Measurements from ENCODE around the gene TMEM223.
A peak's percentile ranks its signal among the peaks of the same experiment; 100 is the strongest.
"Not testable (repeated sequence)": the region's sequence is repeated elsewhere in the genome, so short reads cannot be mapped to it uniquely, and the experiment has no call there.

Gene TMEM223

DNA sequence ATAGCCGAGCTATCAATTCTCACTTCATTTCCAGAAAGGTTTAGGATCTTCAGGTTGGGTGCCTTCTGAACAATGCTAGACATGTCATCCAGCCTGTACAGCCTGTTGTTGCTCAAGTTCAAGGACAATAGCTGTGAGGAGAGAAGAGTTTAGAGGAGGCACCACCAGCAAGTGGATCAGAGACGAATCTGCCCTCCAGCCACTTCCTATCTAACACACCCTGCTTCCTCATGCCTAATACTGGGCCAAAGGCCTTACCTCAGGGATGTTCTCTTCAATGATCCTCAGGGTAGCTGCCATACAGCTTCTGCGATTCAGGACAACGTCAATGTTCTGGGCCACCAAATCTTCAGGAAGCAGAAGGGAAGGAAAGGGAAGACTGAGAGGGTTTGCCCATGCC, 9.3 kb upstream of the TMEM223 start:
- DNase-seq (ENCODE audit: low read depth), result no peak

DNA sequence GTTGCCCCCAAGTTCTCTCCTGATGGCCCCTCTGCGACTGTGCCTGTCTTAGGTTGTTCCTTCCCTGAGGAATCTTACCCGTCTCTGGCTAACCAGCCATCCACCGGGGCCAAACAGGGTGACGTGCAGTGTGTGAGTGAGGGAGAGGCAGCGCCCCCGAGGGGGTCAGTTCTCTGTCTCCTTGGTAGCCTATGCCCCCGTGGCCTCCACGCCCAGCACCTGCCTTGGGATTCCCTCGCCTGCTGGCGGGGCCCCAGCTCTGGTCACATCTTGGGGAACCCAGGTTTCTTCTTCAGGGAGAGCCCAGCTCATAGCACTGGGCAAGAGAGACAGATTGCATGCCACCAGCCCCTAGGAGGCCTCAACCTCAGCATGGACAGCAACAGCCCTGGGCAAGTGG, 7.7 kb upstream of the TMEM223 start:
- DNase-seq (ENCODE audit: low read depth), result no peak

DNA sequence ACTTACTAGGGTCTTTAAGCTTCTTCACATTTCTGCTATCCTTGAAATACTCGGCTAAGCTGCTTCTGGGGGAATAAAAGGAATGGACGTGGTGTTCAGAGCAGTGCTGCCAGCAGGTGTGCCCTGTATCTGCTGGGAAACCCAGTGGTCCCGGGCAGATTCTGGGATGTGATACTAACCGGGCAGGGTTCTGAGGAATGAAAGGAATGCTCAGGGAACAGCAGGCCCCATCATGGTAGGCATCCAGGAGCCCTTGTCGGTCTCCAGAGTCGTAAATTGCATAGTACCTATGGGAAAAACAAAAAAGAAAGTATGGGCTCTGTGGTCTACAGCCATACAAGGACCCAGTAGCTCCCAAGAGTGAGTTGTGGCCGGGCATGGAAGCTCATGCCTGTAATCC, 4.5 kb upstream of the TMEM223 start:
- DNase-seq (ENCODE audit: low read depth), result no peak

DNA sequence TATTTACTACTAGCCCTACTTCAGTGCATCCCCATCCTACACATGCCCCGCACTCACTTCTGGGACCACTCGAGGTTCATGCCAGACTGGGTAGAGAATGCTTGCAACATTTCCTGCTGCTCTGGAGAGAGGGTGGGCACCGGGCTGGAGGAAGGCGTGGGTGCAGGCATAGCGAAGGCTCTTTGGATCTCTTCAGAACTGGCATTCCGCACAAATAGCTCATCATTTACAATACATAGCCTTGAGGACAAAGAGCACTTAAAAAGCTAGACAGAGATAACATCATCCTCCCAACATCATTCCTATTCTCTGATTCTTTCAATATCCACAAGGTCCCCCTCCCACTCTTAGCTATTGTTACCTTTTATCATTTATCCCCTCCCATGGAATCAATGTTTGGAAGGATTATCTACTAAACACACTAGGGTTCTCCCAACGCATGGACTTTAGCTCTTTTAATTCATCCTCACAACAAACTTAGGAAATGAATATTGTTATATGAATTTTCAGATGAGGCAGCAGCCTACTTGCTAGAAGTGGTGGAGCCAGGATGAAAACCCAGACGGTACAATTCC, 2.5 kb upstream of the TMEM223 start:
- no peak for DNase-seq (ENCODE audit: low read depth)

DNA sequence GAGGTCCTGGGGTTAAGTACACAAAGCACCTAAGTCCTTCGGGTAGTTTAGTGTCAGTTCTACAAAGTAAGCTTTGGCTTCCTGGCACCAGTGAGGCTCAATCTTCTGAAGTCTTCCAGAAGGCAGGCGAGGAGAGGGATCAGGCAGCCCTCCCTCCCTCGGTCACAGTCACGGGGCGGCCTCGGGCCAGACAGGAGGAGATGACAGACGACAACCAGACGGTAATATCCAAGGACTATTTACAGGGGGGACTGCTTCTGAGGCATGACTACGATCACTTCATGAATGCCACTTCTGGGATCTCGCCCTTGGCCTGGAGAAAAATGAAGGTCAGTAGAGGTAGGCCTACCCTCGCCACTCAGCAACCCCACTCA, 383 bp upstream of the TMEM223 start:
- DNase-seq (ENCODE audit: low read depth), result no peak

DNA sequence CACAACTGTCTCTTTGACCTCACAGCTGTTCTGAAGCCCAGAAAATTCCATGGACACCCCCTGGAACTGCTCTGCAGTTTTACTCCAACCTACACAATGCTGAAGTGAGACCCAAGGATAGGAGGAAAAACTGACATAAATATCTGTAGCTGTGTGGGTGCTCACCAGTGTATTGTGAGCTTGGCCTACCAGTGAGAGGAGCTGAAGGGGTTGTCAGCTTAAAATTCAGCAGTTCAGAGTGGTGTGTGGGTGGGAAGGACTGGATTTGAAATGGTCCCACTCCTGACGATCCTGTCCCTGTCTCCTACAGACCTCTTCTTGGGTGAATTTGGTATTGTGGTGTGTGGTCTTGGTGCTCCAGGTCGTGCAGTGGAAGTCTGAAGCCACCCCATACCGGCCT, 2.2 kb downstream of the TMEM223 start:
- DNase-seq (ENCODE audit: low read depth), result no peak

DNA sequence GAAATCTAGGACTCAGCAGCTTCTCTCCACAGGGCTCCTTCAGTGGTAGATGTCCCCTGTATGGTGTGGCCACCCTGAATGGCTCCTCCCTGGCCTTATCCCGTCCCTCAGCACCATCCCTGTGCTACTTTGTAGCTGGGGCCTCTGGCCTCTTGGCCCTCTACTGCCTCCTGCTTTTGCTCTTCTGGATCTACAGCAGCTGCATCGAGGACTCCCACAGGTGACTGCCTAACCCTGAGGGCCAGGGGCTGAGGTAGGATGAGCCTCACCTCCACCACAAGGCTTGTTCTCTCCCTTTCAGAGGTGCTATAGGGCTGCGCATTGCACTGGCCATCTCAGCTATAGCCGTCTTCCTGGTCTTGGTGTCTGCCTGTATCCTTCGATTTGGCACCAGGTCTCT, 2.8 kb downstream of the TMEM223 start:
- no peak for DNase-seq (ENCODE audit: low read depth)

DNA sequence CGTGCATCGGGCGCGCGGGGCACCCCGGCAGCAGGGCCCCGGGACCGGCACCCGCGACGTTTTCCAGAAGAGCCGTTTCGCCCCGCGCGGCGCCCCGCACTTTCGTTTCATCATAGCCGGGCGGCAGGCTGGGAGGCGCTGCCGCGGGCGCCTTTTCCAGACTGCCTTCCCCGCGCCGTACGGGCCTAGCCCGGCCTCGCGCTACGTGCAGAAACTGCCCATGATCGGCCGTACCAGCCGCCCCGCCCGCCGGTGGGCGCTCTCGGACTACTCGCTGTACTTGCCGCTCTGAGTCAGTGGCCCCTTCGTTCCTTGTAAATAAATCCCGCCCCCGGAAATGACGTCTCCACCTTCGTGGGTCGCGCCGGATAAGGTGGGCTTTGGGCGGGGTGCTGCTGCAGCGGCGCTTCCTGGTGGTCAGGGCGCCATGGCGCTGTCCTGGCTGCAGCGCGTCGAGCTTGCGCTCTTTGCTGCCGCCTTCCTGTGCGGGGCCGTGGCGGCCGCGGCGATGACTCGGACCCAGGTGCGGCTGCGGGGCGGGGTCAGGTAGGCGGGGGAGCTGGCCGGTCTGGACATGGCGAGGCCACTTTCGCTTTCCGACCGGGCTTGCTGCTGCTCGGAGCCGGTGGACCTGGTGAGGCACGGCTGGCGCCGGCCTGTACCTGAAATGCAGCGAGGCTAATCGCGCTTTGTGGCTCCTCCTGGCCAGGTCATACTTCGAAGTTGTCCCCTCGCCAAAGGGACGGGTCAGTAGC, 4.6 kb downstream of the TMEM223 start, which contains the start of gene TMEM179B:
Gene TMEM179B (plus strand): TSS at position 398 of the 755 bp plus-strand sequence. CDS start 30 bp downstream, at position 428.
- peak; percentile 95 for DNase-seq (ENCODE audit: low read depth)

DNA sequence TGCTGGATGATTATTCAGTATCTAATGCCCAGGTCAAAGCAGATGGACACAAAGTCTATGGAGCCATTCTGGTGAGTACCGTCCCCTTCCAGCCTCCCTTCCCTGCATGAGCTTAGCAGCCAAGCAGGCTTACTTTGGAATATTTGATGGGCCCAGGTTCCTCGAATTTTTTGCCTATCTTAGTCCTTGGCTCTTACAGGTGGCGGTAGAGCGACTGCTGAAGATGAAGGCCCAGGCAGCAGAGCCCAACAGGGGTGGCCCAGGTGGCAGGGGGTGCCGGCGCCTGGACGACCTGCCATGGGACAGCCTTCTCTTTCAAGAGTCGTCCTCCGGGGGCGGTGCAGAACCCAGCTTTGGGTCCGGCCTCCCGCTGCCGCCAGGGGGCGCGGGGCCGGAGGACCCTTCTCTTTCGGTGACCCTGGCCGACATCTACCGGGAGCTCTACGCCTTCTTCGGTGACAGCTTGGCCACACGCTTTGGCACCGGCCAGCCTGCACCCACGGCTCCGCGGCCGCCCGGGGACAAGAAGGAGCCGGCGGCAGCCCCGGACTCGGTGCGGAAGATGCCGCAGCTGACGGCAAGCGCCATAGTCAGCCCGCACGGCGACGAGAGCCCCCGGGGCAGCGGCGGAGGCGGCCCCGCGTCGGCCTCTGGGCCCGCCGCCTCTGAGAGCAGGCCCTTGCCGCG, 5.3 kb downstream of the TMEM223 start:
- peak; percentile 78 for DNase-seq (ENCODE audit: low read depth)

DNA sequence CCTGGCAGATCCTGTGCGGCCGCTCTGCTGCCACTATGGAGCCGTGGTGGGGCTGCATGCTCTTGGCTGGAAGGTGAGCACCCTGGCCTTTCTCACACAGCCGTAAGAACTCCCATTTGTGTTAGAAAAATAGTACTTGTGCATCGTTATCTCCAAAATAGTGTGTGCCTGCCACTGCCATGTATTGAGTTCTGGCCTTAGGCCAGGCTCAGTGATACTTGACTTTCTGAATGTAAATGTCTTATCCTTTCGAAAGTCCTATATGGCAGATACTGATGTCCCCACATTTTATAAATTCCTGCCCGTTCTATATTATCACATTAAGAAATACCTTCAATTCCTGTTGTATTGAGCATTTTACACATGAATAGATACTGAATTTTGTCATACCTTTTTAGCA, 9.1 kb downstream of the TMEM223 start:
- no peak for DNase-seq (ENCODE audit: low read depth)

DNA sequence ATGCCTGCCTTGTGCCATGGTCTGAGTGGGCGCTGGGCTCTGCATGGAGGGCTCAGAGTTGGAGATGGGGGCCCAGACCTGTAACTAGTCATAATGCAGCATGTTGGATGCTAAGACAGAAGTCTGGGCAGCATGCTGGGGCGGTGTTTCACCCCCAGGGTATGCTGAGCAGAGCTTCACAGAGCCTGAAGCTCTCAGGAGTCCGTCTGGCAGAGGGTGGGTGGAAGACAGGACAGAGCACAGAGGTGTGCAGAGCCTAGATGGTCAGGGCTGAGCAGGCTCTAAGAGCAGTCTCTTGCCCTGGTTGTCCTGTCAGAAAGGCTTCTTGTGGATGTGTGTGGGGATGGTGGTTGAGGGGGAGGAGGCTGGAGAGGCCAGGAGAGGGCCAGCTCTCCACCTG, 13.4 kb downstream of the TMEM223 start:
- no peak for DNase-seq (ENCODE audit: low read depth)

DNA sequence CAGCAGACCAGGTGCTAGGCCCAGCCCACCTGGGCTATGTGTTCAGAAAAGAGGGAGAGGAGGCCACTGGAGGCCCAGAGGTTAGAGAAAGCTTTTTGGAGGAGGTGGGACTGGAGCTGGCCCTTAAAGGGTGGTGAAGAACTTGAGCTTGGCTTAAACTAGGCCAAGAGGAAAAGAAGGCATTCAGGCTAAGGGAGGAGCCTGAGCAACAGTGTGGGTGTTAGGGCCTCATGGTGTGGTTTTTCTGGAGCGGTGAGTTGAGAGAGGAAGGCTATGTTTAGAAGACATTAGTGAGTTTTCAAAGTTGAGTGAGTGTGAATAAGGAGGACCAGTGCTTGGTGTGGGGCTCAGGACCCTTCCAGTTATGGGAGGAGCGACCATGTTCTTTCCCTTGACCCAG, 14.4 kb downstream of the TMEM223 start:
- no peak for DNase-seq (ENCODE audit: low read depth)

DNA sequence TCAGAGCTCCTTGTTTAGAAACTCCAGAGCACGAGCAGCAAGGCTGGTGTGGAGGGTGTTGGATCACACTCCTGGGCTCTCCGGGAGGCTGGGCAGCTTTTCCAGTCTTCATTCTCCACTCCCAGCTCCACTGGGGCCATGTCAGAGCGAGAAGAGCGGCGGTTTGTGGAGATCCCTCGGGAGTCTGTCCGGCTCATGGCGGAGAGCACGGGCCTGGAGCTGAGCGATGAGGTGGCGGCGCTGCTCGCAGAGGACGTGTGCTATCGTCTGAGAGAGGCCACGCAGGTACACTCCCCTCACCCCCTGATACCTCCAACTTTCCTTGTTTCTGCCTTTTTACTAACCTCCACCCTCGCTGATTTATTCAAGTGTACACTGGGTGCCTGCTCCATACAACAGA, 16.2 kb downstream of the TMEM223 start:
- no peak for DNase-seq (ENCODE audit: low read depth)

DNA sequence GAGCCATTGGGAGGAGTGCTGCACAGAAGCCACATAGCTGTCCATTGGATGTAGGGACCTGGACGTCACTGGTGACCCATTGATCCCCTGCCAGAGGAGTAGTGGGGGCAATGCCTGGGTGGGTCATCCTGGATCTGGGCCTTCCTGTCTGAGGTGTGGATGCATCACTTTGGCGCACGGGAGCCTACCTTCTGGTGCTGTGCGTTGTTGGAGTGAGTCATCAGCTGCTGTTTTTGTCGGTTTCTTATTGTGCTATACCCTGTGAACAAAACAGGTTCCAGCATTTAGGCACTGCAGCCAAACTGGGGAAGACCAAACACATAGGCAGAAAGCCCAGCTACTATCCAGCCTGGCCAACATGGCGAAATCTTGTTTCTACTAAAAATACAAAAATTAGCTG, 17.4 kb downstream of the TMEM223 start:
- DNase-seq (ENCODE audit: low read depth), result no peak

DNA sequence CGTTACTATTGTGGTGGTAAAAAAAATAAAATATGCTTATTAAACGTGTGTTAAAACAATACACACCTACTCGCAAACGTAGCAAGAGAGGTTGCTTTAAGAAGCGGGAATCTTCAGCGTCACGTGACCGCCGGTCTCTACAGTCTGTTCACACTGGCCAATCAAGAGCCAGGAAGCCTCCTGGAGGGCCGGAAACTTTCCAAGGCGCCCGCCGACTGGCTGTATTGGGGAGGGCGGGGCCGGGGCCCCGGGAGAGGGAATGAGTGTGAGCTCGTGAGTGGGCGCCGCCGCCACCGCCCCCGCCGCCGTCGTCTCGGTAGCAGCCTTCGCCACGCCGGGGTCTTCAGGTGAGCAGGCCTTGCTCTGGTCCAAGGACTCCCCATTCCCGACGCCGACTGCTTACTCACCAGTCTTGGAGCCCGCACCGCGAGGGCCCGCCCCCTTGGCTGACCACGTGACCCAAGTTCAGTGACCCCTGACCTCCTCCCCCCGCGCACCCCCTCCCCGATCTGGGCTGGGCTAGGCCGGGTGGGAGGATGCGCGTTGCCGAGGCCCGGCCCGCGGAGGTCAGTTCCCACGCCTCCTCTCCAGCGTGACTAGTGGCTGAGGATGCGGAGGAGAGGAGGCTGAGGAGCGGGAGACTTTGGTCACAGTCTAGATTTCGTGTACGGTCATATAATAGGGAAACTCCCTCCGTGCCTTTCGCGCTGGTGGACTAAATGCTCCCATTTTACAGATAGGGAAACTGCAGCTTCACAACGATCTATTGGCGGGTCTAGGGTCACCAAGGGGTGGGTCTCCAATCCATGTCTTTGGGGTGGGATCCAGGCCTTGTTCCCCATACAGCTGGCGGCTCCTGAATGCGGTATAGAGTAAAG, 20.4 kb downstream of the TMEM223 start, which contains the start of gene TAF6L:
Gene TAF6L (plus strand): TSS at position 253 of the 878 bp plus-strand sequence. CDS start 4,388 bp downstream, outside the sequence.
- DNase-seq (ENCODE audit: low read depth), result peak; percentile 94

DNA sequence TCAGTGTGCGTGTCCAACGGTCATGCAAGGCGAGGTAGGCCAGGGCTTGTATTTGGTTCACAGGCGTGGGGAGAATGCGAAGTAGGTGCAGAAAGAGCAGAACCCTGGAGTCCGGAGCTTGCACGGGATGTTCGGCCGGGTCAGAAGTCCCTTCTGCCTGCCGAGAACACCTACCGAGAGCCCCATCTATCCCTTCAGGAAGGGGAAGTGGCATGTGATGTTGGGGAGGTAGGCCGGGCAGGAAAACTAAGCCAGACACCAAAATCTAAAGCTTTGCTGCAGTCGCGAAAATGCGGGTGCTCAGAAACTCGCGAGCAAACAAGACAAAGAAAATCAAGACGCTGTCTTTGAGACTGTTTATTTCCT, 21.0 kb downstream of the TMEM223 start:
- no peak for DNase-seq (ENCODE audit: low read depth)

DNA sequence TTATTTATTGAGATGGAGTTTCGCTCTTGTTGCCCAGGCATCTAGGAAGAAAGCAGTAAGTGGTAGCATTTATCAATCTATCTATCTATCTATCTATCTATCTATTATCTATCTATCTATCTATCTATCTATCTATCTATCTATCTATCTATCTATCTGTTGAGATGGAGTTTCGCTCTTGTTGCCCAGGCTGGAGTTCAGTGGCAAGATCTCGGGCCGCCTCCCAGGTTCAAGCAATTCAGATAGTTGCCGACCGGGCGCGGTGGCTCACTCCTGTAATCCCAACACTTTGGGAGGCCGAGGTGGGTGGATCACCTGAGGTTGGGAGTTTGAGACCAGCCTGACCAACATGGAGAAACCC, 31.0 kb downstream of the TMEM223 start:
- DNase-seq (ENCODE audit: low read depth), result not testable (repeated sequence)

DNA sequence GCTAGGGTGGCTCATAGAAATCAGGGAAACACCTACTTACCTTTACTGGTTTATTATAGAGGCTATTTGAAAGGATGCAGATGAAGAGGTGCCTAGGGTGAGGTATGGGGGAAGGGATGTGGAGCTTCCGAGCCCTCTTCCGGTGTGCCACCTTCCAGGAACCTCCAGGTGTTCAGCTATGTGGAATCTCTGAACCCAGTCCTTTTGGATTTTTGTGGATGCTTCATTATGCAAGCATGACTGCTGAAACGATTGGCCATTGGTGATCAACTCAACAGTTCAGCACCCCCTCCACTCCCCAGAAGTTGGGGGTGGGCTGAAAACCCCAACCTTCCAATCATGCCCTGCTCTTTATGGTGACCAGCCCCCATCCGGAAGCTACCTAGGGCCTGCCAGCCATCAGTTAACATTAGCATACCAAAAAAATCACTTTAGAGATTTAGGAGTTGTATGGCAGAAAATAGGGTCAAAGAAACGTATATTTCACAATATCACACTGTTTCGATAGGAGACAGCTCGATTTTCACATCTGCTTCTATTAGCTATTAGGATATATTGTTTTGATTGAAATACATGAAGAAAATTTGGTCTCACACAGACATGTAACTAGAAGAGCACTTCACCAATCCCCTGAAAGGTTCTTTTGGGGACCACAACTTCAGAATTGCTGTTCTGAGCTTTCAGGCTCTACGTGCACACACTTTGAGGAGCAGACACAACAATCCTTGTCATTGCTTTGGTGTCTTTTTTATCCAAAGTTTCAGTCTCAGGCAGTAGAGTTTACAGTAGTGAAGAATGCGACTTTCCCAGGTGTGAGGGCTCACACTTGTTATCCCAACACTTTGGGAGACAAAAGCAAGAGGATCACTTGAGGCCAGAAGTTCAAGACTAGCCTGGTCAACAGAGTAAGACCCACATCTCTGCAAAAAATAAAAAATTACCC, 33.7 kb downstream of the TMEM223 start:
- DNase-seq (ENCODE audit: low read depth), result no peak

DNA sequence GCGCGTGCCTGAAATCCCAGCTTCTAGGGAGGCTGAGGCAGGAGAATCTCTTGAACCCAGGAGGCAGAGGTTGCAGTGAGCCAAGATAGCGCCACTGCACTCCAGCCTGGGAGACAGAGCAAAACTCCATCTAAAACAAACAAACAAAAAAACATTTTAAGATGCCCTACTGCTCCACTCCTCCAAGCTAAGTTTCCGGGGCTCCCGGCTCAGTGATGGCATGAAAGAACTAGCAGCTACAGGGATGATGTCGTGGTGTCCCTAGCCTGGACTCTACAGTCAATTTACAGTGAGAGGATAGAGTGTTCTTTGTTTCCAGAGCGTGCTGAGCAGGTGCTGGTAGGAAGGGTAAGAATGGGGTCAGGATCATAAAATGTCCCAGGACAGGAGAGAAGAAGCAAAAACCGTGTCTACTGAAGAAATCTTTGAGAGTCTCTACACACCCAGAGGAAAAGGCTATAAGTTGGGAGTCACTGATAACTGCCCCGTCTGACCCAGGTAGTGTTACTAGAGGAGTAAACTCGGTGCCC, 36.7 kb downstream of the TMEM223 start:
- DNase-seq (ENCODE audit: low read depth), result no peak

DNA sequence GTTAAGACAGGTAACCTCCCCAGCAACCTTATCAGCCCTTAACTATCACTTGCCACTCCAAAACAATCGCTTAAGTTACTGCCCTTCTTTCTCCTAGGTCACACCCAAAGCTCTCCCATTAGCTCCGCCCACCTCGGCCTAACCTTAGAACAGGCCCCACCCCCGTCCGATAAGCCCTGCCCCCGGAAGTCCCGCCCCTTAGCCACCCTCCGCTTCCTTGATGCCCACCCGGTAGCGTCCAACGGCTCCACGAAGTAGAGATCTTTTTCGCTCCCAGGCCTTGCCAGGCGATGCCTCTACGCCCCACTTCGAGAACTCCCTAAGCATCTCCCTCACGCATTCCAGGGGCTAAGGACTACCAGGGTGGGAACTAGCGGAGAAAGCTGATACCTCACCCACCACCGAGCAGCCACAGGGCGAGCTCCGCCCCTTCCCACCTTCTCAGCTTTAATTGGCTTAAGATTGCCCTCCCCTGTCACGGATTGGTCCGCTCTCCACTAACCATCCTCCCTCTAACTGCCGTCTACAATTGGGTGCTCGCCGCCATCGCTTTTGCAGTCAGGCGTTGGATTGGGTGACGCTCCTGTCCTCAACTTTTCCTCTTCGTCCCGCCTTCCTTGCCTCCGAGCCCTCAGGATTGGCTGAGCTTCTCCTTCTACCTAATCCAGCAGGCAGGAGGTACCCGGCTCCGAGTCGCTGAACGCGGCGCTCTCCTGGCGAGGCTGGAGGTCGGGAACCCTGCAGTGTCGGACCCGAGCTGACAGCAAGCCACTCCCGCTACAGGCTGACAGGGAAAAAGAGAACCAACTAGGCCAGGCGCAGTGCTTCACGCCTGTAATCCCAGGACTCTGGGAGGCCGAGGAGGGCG, 37.8 kb downstream of the TMEM223 start, which contains the start of gene ZBTB3:
Gene ZBTB3 (minus strand): TSS at position 425 of the 868 bp plus-strand sequence. CDS start 496 bp downstream, outside the sequence.
- peak; percentile 99 for DNase-seq (ENCODE audit: low read depth)
